ENCODE results near the gene ILK. TPM values are rescaled to one million over a fixed set of nuclear protein-coding genes. Genes with fewer than 3 reads are reported as not detected.
A peak's percentile ranks its signal among the peaks of the same experiment; 100 is the strongest.

ILK gene
- total RNA-seq, 1 donor from 2014 or later, result 85.6 TPM

DNA sequence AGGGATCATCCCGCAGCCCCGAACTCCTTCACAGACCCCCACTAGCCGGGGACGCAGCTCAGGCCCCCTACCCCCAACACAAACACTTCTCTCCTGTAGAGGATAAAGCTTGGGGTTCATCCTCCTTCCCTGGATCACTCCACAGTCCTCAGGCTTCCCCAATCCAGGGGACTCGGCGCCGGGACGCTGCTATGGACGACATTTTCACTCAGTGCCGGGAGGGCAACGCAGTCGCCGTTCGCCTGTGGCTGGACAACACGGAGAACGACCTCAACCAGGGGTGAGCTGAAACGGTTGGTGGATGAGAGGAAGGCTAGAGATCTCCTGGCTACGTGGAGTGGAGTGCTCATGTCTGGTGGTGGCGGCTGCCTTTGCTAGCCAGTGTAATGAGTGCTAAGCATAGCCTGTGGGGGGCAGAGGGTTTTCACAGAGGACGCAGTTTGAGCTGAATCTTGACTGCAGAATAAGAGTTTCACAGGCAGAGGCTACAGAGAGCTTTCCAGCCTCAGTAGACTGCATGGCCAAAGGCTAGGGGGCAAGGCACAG lies 580 bp downstream of the ILK start:
- Mint-ChIP-seq H3K4me3 (no peak overlapping the region), H3K27me3 (ENCODE audit: insufficient read depth, low read depth) (peaks cover 3% of the 10 kb centered on the region), H3K4me1 (peaks cover 20% of the 10 kb centered on the region), H3K36me3 (peaks cover 19% of the 10 kb centered on the region), H3K9me3 (no peaks in the 10 kb centered on the region), H3K27ac (no peak overlapping the region)
- no peaks in the 10 kb centered on the region for H3K9me3 ChIP-seq (ENCODE audit: low read depth)
- peaks cover 23% of the 10 kb centered on the region for H3K4me1 ChIP-seq
- H3K4me3 ChIP-seq, result peak overlapping the region; percentile 85
- H3K4me2 ChIP-seq, result peak overlapping the region; percentile 99
- peak overlapping the region; percentile 90 for H3K27ac ChIP-seq
- H3K36me3 ChIP-seq, result peaks cover 4% of the 10 kb centered on the region
- peaks cover 64% of the 10 kb centered on the region for H3K79me2 ChIP-seq (ENCODE audit: low read depth)
- H2AFZ ChIP-seq (replicated peaks), result peak overlapping the region; percentile 35
- H3K9ac ChIP-seq, result peak overlapping the region; percentile 89
- peaks cover 33% of the 10 kb centered on the region for H3F3A ChIP-seq (ENCODE audit: low read depth)
- no peaks in the 10 kb centered on the region for H4K20me1 ChIP-seq (ENCODE audit: low read depth)
- peak; percentile 67 for DNase-seq (ENCODE audit: low spot score)
- TF ChIP-seq, protein P1, sequence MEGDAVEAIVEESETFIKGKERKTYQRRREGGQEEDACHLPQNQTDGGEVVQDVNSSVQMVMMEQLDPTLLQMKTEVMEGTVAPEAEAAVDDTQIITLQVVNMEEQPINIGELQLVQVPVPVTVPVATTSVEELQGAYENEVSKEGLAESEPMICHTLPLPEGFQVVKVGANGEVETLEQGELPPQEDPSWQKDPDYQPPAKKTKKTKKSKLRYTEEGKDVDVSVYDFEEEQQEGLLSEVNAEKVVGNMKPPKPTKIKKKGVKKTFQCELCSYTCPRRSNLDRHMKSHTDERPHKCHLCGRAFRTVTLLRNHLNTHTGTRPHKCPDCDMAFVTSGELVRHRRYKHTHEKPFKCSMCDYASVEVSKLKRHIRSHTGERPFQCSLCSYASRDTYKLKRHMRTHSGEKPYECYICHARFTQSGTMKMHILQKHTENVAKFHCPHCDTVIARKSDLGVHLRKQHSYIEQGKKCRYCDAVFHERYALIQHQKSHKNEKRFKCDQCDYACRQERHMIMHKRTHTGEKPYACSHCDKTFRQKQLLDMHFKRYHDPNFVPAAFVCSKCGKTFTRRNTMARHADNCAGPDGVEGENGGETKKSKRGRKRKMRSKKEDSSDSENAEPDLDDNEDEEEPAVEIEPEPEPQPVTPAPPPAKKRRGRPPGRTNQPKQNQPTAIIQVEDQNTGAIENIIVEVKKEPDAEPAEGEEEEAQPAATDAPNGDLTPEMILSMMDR (IDR thresholded peaks at IDR 0.05), result no peak
- no peak for TF ChIP-seq EZH2 (IDR thresholded peaks at IDR 0.05)
- H3K27me3 ChIP-seq, result no peaks in the 10 kb centered on the region

- H3K4me1 ChIP-seq, result peaks cover 23% of the 10 kb centered on the region
- H3K4me1 Mint-ChIP-seq, result peaks cover 21% of the 10 kb centered on the region
- peaks cover 5% of the 10 kb centered on the region for H3K27me3 Mint-ChIP-seq (ENCODE audit: insufficient read depth, low read depth)
- no peak overlapping the region for H3K27ac Mint-ChIP-seq
- DNase-seq (ENCODE audit: low spot score), result no peak
- peaks cover 4% of the 10 kb centered on the region for H3K36me3 ChIP-seq
- no peaks in the 10 kb centered on the region for H4K20me1 ChIP-seq (ENCODE audit: low read depth)
- H3K36me3 Mint-ChIP-seq, result peaks cover 20% of the 10 kb centered on the region
- no peak for TF ChIP-seq EZH2phosphoT487 (IDR thresholded peaks at IDR 0.05)
- no peak for TF ChIP-seq EZH2 (IDR thresholded peaks at IDR 0.05)
- TF ChIP-seq, protein P1 (IDR thresholded peaks at IDR 0.05), result no peak
- H3K9me3 ChIP-seq (ENCODE audit: low read depth), result no peaks in the 10 kb centered on the region
- peak overlapping the region; percentile 85 for H3K4me3 ChIP-seq
- H3K27me3 ChIP-seq, result no peaks in the 10 kb centered on the region
- no peak overlapping the region for H3K4me3 Mint-ChIP-seq
- H3K9me3 Mint-ChIP-seq, result no peaks in the 10 kb centered on the region
- H3F3A ChIP-seq (ENCODE audit: low read depth), result peaks cover 37% of the 10 kb centered on the region
- no peak overlapping the region for H2AFZ ChIP-seq (replicated peaks)
- peak overlapping the region; percentile 90 for H3K27ac ChIP-seq
- H3K79me2 ChIP-seq (ENCODE audit: low read depth), result peaks cover 64% of the 10 kb centered on the region
- peak overlapping the region; percentile 89 for H3K9ac ChIP-seq
- H3K4me2 ChIP-seq, result peak overlapping the region; percentile 99
Measured at GRCh38 chr11:6604790-6605189, 1.2 kb downstream of the ILK start.

- peak; percentile 95 for DNase-seq (ENCODE audit: low spot score)
- peaks cover 23% of the 10 kb centered on the region for H3K4me1 ChIP-seq
- peak overlapping the region; percentile 13 for H3K4me3 ChIP-seq
- H3K27me3 ChIP-seq, result no peaks in the 10 kb centered on the region
- H3K36me3 ChIP-seq, result peaks cover 4% of the 10 kb centered on the region
- no peaks in the 10 kb centered on the region for H3K9me3 ChIP-seq (ENCODE audit: low read depth)
- Mint-ChIP-seq H3K27ac (peak overlapping the region; percentile 99), H3K4me1 (peaks cover 30% of the 10 kb centered on the region), H3K27me3 (ENCODE audit: insufficient read depth, low read depth) (peaks cover 9% of the 10 kb centered on the region), H3K4me3 (peak overlapping the region; percentile 72), H3K9me3 (no peaks in the 10 kb centered on the region), H3K36me3 (peaks cover 28% of the 10 kb centered on the region)
- peaks cover 7% of the 10 kb centered on the region for H4K20me1 ChIP-seq (ENCODE audit: low read depth)
- peaks cover 37% of the 10 kb centered on the region for H3F3A ChIP-seq (ENCODE audit: low read depth)
- peaks cover 76% of the 10 kb centered on the region for H3K79me2 ChIP-seq (ENCODE audit: low read depth)
- no peak overlapping the region for H2AFZ ChIP-seq (replicated peaks)
- TF ChIP-seq, protein P1 (IDR thresholded peaks at IDR 0.05), result no peak
- no peak for TF ChIP-seq EZH2phosphoT487 (IDR thresholded peaks at IDR 0.05)
- no peak for TF ChIP-seq EZH2 (IDR thresholded peaks at IDR 0.05)
- peak overlapping the region; percentile 87 for H3K27ac ChIP-seq
- no peak overlapping the region for H3K9ac ChIP-seq
- peak overlapping the region; percentile 59 for H3K4me2 ChIP-seq
Measured at GRCh38 chr11:6606471-6607189, 3.1 kb downstream of the ILK start.
